MM.1S (cell line): ENCODE measurements around the gene COL11A1.

Source experiments
- DNase-seq: peaks from one replicate; pipeline ENCODE4 v3.0.0-alpha.2; 2015
- H2AFZ ChIP-seq: fragments of 300-600 bp; sonication (generic); 2 replicates; pipeline ENCODE4 v1.6.0; 2016; ENCODE audit warnings: antibody characterized with exemption, low read length
- H3F3A ChIP-seq: fragments of 300-600 bp; sonication (generic); 2 replicates; pipeline ENCODE4 v1.6.1; 2016; ENCODE audit warnings: mild to moderate bottlenecking, antibody characterized with exemption, low read length, moderate library complexity, mixed read lengths; ENCODE audit not compliant: insufficient read depth
- H3K27ac ChIP-seq: fragments of 300-600 bp; sonication (generic); 2 replicates; pipeline ENCODE4 v1.5.1; 2016; ENCODE audit warnings: mild to moderate bottlenecking, low read length
- H3K27me3 ChIP-seq: fragments of 300-600 bp; sonication (generic); replicated peaks from 2 replicates; pipeline ENCODE4 v1.6.0; 2016; ENCODE audit warnings: low read length; ENCODE audit not compliant: insufficient read depth
- H3K36me3 ChIP-seq: fragments of 300-600 bp; sonication (generic); replicated peaks from 2 replicates; pipeline ENCODE4 v1.6.1; 2016; ENCODE audit warnings: mild to moderate bottlenecking, low read length, mixed read lengths; ENCODE audit not compliant: insufficient read depth
- H3K4me1 ChIP-seq: fragments of 300-600 bp; sonication (generic); 2 replicates; pipeline ENCODE4 v1.6.1; 2016; ENCODE audit warnings: low read length, mixed read lengths
- H3K4me2 ChIP-seq: fragments of 300-600 bp; sonication (generic); 2 replicates; pipeline ENCODE4 v1.6.0; 2016; ENCODE audit warnings: low read depth, low read length
- H3K4me3 ChIP-seq: fragments of 300-600 bp; sonication (generic); 2 replicates; pipeline ENCODE4 v1.5.1; 2016; ENCODE audit warnings: low read length, mixed read lengths
- H3K79me2 ChIP-seq: fragments of 300-600 bp; sonication (generic); 2 replicates; pipeline ENCODE4 v1.6.1; 2016; ENCODE audit warnings: mixed run types, low read length, mixed read lengths
- H3K9ac ChIP-seq: fragments of 300-600 bp; sonication (generic); 2 replicates; pipeline ENCODE4 v1.6.1; 2016; ENCODE audit warnings: low read length, mixed read lengths
- H3K9me2 ChIP-seq: fragments of 300-600 bp; sonication (generic); replicated peaks from 2 replicates; pipeline ENCODE4 v1.6.1; 2016; ENCODE audit warnings: mild to moderate bottlenecking, low read length, mixed read lengths; ENCODE audit not compliant: insufficient read depth
- H3K9me3 ChIP-seq: fragments of 300-600 bp; sonication (generic); replicated peaks from 2 replicates; pipeline ENCODE4 v1.6.1; 2016; ENCODE audit warnings: mild to moderate bottlenecking, low read length, mixed read lengths; ENCODE audit not compliant: insufficient read depth
- H4K20me1 ChIP-seq: fragments of 300-600 bp; sonication (generic); 2 replicates; pipeline ENCODE4 v1.6.1; 2016; ENCODE audit warnings: mild to moderate bottlenecking, low read length, moderate library complexity, mixed read lengths; ENCODE audit not compliant: insufficient read depth
- CTCF ChIP-seq: fragments of 300-600 bp; sonication (generic); IDR thresholded peaks from 2 replicates; pipeline ENCODE4 v1.5.1; 2016; ENCODE audit warnings: antibody characterized with exemption, low read length, mixed read lengths
- EZH2 ChIP-seq: fragments of 300-600 bp; sonication (generic); optimal IDR thresholded peaks from 2 replicates; pipeline ENCODE3; 2017; ENCODE audit warnings: low read depth, mild to moderate bottlenecking, antibody characterized with exemption, low read length, mixed read lengths
- EZH2phosphoT487 ChIP-seq: fragments of 300-600 bp; sonication (generic); IDR thresholded peaks from 2 replicates; pipeline ENCODE4 v1.6.1; 2018; ENCODE audit warnings: antibody characterized with exemption, low read length

Gene COL11A1

GRCh38 chr1:102961549-102961948, 146.8 kb downstream of the COL11A1 start:
- no peak overlapping the region for H3K4me3 ChIP-seq
- no peaks in the 10 kb centered on the region for H3K27me3 ChIP-seq
- H3K9me2 ChIP-seq, result no peaks in the 10 kb centered on the region
- H4K20me1 ChIP-seq, result no peaks in the 10 kb centered on the region
- H3K4me2 ChIP-seq, result no peak overlapping the region
- H3K27ac ChIP-seq, result no peak overlapping the region
- H3K9me3 ChIP-seq, result no peaks in the 10 kb centered on the region
- no peaks in the 10 kb centered on the region for H3K36me3 ChIP-seq
- no peak overlapping the region for H2AFZ ChIP-seq
- no peaks in the 10 kb centered on the region for H3F3A ChIP-seq
- no peaks in the 10 kb centered on the region for H3K79me2 ChIP-seq
- H3K4me1 ChIP-seq, result no peaks in the 10 kb centered on the region
- TF ChIP-seq EZH2phosphoT487 (no peak), CTCF (no peak), EZH2 (no peak)
- DNase-seq, result no peak
- no peak overlapping the region for H3K9ac ChIP-seq

- no peak for DNase-seq
- Histone ChIP-seq H3K36me3 (no peaks in the 10 kb centered on the region), H4K20me1 (no peaks in the 10 kb centered on the region), H3F3A (no peaks in the 10 kb centered on the region), H3K27ac (no peak overlapping the region), H2AFZ (no peak overlapping the region), H3K27me3 (no peaks in the 10 kb centered on the region), H3K4me1 (no peaks in the 10 kb centered on the region), H3K79me2 (no peaks in the 10 kb centered on the region), H3K9me3 (no peaks in the 10 kb centered on the region), H3K9me2 (no peaks in the 10 kb centered on the region), H3K9ac (no peak overlapping the region), H3K4me3 (no peak overlapping the region), H3K4me2 (no peak overlapping the region)
- TF ChIP-seq CTCF (no peak), EZH2 (no peak), EZH2phosphoT487 (no peak)
Measured at GRCh38 chr1:102954576-102954975, 153.7 kb downstream of the COL11A1 start.

GRCh38 chr1:102952400-102952799, 155.9 kb downstream of the COL11A1 start:
- no peaks in the 10 kb centered on the region for H4K20me1 ChIP-seq
- H3K4me1 ChIP-seq, result no peaks in the 10 kb centered on the region
- H3K4me2 ChIP-seq, result no peak overlapping the region
- no peaks in the 10 kb centered on the region for H3K27me3 ChIP-seq
- TF ChIP-seq EZH2phosphoT487 (no peak), CTCF (no peak)
- DNase-seq, result no peak
- H3K9ac ChIP-seq, result no peak overlapping the region
- no peak overlapping the region for H2AFZ ChIP-seq
- H3K9me2 ChIP-seq, result no peaks in the 10 kb centered on the region
- no peaks in the 10 kb centered on the region for H3K79me2 ChIP-seq
- H3K4me3 ChIP-seq, result no peak overlapping the region
- H3F3A ChIP-seq, result no peaks in the 10 kb centered on the region
- H3K36me3 ChIP-seq, result no peaks in the 10 kb centered on the region
- no peak overlapping the region for H3K27ac ChIP-seq
- H3K9me3 ChIP-seq, result no peaks in the 10 kb centered on the region
